Regular cardiac myocyte (primary cell): ENCODE results near the gene PAFAH1B2. TPM values are rescaled to one million over a fixed set of nuclear protein-coding genes. Genes with fewer than 3 reads are reported as not detected.

Source experiments
- total RNA-seq: library from RNA; depleted of rRNA; stranded (reverse); fragments of >200 nt; gene quantifications from 2 replicates; pipeline ENCODE4 v1.2.3, GENCODE V29; 2014

The PAFAH1B2 gene
- total RNA-seq: 187 and 197 TPM in 2 replicates

DNA sequence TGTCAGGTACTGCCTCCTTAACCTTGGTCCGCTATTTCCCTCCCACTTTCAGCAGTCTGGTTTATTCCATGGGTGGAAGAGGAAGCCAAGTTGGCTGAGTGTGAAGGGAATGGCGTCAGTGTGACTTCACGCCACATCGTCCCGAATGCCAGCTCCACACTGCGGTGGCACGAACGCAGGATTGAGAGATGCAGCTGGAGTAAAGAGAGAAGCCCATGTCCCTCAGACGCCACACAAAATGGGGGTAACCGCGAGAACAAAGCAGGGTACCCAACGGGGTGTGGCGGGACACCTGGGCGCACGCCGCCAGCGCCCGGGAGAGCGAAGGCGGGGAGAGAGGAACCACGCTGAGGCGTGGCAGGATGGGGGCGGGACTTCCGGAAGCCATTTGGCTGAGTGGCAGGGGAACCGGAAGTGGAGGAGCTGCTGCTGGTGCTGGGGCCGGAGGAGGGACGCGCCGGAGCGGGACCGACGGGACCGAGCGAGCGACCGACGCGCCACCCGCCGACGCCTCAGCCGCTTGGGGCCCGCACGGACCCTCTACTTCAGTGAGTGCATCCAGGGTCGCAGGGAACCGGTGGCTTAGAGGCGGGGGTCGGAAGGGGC is at the start of gene PAFAH1B2:
Gene PAFAH1B2, plus strand, starts transcription at position 417 of the 606 bp plus-strand sequence. CDS start 8,161 bp downstream, outside the sequence.

GRCh38 chr11:117098269-117099232 is 45.5 kb upstream of the PAFAH1B2 start, which contains the start of gene SIK3:
Gene SIK3, minus strand, starts transcription at chr11:117098428. Its CDS starts 13 bp downstream, at chr11:117098415.

DNA sequence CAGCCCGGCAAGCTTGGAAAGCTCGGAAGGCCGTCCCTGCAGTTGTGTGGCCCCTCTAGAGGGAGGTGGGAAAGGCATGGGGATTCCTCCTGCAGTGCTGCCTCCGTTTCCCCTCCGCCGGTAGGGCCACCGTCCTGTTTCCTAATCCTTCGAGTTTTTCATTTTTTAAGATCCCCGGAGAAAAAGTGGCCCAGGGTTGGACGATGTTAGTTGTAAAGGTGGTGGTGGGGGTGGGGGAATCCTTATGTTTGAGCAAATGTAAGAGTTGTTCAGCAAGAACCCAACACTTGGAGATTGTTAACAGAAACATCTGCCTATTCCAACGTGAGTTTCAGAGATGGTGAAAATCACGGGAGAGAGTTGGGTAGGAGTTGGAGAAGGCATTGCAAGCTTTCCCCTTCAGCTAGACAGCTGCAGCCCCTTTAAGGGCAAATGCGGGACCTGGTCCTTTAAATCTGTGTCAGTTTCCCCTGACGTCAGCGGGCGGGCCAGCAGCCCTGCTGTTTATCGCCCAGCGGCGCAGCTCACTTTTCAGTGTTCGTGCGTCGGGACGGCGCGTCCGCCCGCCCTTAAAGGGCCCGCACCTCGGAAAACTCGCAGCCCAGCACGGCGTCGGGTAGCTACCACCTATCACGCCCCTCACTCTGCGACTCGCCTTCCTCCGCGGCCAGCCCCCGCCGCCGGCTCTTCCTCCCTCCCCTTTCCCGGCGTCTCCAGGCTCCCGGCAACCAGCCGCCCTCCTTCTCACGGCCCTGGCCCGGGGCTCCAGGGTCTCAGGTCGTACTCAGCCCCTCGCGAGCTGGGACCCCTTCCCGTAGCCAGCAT is 34.3 kb downstream of the PAFAH1B2 start, which contains the start of gene SIDT2:
Gene SIDT2, plus strand, starts transcription at position 534 of the 825 bp plus-strand sequence. CDS start 521 bp downstream, outside the sequence.

GRCh38 chr11:117199053-117199915 is 55.2 kb downstream of the PAFAH1B2 start, which contains the start of gene TAGLN:
Gene TAGLN, plus strand, starts transcription at chr11:117199370. Its CDS starts 3,644 bp downstream, at chr11:117203014.

Other genes with a start within 250 kb of the PAFAH1B2 start
- 13.2 and 13.8 TPM in 2 replicates for gene SIK3, start 45.9 kb upstream of the PAFAH1B2 start, total RNA-seq
- 17.1 and 27.6 TPM in 2 replicates for gene SIDT2, start 34.5 kb downstream of the PAFAH1B2 start, total RNA-seq
- 1,205 and 3,154 TPM in 2 replicates for gene TAGLN, start 55.1 kb downstream of the PAFAH1B2 start, total RNA-seq
- 49.9 and 101 TPM in 2 replicates for gene PCSK7, start 87.8 kb downstream of the PAFAH1B2 start, total RNA-seq
- 6.8 and 7.3 TPM in 2 replicates for gene RNF214, start 88.4 kb downstream of the PAFAH1B2 start, total RNA-seq
- 1.2 and 1.4 TPM in 2 replicates for gene BACE1-AS, start 147.1 kb downstream of the PAFAH1B2 start, total RNA-seq
- 23.1 and 27.2 TPM in 2 replicates for gene BACE1, start 172.0 kb downstream of the PAFAH1B2 start, total RNA-seq
- 22.8 and 35.5 TPM in 2 replicates for gene CEP164, start 183.6 kb downstream of the PAFAH1B2 start, total RNA-seq